ENCODE results near the gene EHMT1. TPM values are rescaled to one million over a fixed set of nuclear protein-coding genes. Genes with fewer than 3 reads are reported as not detected.
"Not testable (repeated sequence)": the region's sequence is repeated elsewhere in the genome, so short reads cannot be mapped to it uniquely, and the experiment has no call there.

Gene EHMT1
- total RNA-seq, 1 experiment from 2014 or later: 112 TPM

DNA sequence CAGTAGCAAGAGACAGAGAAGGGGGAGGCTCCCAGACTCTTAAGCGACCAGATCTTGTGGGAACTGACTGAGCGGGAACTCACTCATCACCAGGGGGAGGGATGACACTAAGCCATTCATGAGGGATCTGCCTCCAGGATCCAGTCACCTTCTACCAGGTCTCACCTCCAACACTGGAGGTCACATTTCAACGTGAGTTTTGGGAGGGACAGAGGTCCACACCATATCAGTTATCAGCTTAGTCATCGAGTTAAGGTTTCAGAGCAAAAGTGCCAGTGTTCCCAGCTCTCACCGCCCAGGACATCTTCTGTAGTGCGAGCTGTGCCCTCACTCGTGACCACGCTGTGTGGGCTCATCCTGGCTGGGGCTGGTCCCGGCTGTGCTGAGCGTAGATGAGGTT, 160.1 kb downstream of the EHMT1 start:
- Histone ChIP-seq H2BK120ac (ENCODE audit: low read depth, low read length, poor library complexity, severe bottlenecking) (no peak overlapping the region), H3K4ac (ENCODE audit: low read depth, low read length) (no peak overlapping the region), H2BK15ac (ENCODE audit: low read depth, low read length) (no peak overlapping the region), H3K27ac (ENCODE audit: insufficient read length, low read depth, low read length) (no peak overlapping the region), H2AFZ (ENCODE audit: low read length) (no peak overlapping the region), H3K9me3 (ENCODE audit: control insufficient read depth, low read depth, low read length) (no peaks in the 10 kb centered on the region), H2BK20ac (ENCODE audit: low read depth, low read length, poor library complexity, severe bottlenecking) (no peak overlapping the region), H3K4me2 (ENCODE audit: insufficient read depth, insufficient read length, low read length) (no peak overlapping the region), H3K23me2 (ENCODE audit: insufficient read length, low read depth, low read length, poor library complexity, severe bottlenecking) (no peaks in the 10 kb centered on the region), H3K79me1 (ENCODE audit: insufficient read depth, low read depth, low read length, poor library complexity, severe bottlenecking) (peaks cover 2% of the 10 kb centered on the region), H2AK5ac (ENCODE audit: insufficient read length, low read length) (no peak overlapping the region), H3K56ac (ENCODE audit: insufficient read length, low read depth, low read length) (no peak overlapping the region), H4K5ac (ENCODE audit: insufficient read length, low read depth, low read length) (no peak overlapping the region), H3K18ac (ENCODE audit: insufficient read length, low read depth, low read length) (no peak overlapping the region), H2BK5ac (ENCODE audit: insufficient read length, low read length) (no peak overlapping the region), H4K20me1 (ENCODE audit: control insufficient read depth, insufficient read depth, insufficient read length) (no peaks in the 10 kb centered on the region), H4K91ac (ENCODE audit: insufficient read length, low read depth, low read length) (no peak overlapping the region), H3K27me3 (ENCODE audit: insufficient read depth, low read length) (no peaks in the 10 kb centered on the region), H3K23ac (ENCODE audit: insufficient read length, low read depth, low read length) (no peak overlapping the region), H3K4me1 (ENCODE audit: insufficient read depth, low read length) (no peaks in the 10 kb centered on the region), H3K9ac (ENCODE audit: extremely low read depth, insufficient read length, low read length) (no peak overlapping the region), H3T11ph (ENCODE audit: low read length) (no peak overlapping the region), H3K79me2 (ENCODE audit: insufficient read depth, low read length) (no peaks in the 10 kb centered on the region), H2BK12ac (ENCODE audit: insufficient read length, low read depth, low read length) (no peak overlapping the region), H3K14ac (ENCODE audit: insufficient read depth, low read length) (no peak overlapping the region), H4K8ac (replicated peaks; ENCODE audit: insufficient read length, low read depth, low read length) (no peak overlapping the region)
- TF ChIP-seq, protein P1, sequence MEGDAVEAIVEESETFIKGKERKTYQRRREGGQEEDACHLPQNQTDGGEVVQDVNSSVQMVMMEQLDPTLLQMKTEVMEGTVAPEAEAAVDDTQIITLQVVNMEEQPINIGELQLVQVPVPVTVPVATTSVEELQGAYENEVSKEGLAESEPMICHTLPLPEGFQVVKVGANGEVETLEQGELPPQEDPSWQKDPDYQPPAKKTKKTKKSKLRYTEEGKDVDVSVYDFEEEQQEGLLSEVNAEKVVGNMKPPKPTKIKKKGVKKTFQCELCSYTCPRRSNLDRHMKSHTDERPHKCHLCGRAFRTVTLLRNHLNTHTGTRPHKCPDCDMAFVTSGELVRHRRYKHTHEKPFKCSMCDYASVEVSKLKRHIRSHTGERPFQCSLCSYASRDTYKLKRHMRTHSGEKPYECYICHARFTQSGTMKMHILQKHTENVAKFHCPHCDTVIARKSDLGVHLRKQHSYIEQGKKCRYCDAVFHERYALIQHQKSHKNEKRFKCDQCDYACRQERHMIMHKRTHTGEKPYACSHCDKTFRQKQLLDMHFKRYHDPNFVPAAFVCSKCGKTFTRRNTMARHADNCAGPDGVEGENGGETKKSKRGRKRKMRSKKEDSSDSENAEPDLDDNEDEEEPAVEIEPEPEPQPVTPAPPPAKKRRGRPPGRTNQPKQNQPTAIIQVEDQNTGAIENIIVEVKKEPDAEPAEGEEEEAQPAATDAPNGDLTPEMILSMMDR (conservative IDR thresholded peaks at IDR 0.05): no peak
- peaks cover 26 to 53% (median 42%) of the 10 kb centered on the region in 3 experiments for H3K36me3 Mint-ChIP-seq (ENCODE audit: insufficient read depth in 1 of 3, low read depth in 3 of 3)
- peak overlapping the region in 1 of 3 experiments; percentile 64; a peak in 1 of 7 replicates for H3K27ac Mint-ChIP-seq
- WGBS (ENCODE audit: extremely low coverage, insufficient read length, low lambda C conversion rate): no CpG with 5 or more reads among the region's 10 CpGs
- H3K4me3 Mint-ChIP-seq: no peak overlapping the region
- no peaks in the 10 kb centered on the region for H3K9me3 Mint-ChIP-seq
- DNase-seq: no peak
- H3K4me1 Mint-ChIP-seq: no peaks in the 10 kb centered on the region
- H3K27me3 Mint-ChIP-seq (ENCODE audit: low read depth): no peaks in the 10 kb centered on the region

GRCh38 chr9:137780031-137780430, 161.2 kb downstream of the EHMT1 start:
- not testable (repeated sequence) for H3K27ac Mint-ChIP-seq; H3K56ac ChIP-seq (ENCODE audit: insufficient read length, low read depth, low read length); H3K23me2 ChIP-seq (ENCODE audit: insufficient read length, low read depth, low read length, poor library complexity, severe bottlenecking); H3K4me2 ChIP-seq (ENCODE audit: insufficient read depth, insufficient read length, low read length); H2BK120ac ChIP-seq (ENCODE audit: low read depth, low read length, poor library complexity, severe bottlenecking); H3K23ac ChIP-seq (ENCODE audit: insufficient read length, low read depth, low read length); H2BK12ac ChIP-seq (ENCODE audit: insufficient read length, low read depth, low read length); H3K27ac ChIP-seq (ENCODE audit: insufficient read length, low read depth, low read length); H3K18ac ChIP-seq (ENCODE audit: insufficient read length, low read depth, low read length); H2BK20ac ChIP-seq (ENCODE audit: low read depth, low read length, poor library complexity, severe bottlenecking); H3K27me3 Mint-ChIP-seq (ENCODE audit: low read depth); H3K79me1 ChIP-seq (ENCODE audit: insufficient read depth, low read depth, low read length, poor library complexity, severe bottlenecking); H3K9me3 ChIP-seq (ENCODE audit: control insufficient read depth, low read depth, low read length); H4K5ac ChIP-seq (ENCODE audit: insufficient read length, low read depth, low read length); DNase-seq; H3K9ac ChIP-seq (ENCODE audit: extremely low read depth, insufficient read length, low read length); H4K20me1 ChIP-seq (ENCODE audit: control insufficient read depth, insufficient read depth, insufficient read length); H2BK15ac ChIP-seq (ENCODE audit: low read depth, low read length); H3K4me1 ChIP-seq (ENCODE audit: insufficient read depth, low read length); H4K8ac ChIP-seq (replicated peaks; ENCODE audit: insufficient read length, low read depth, low read length); H3K27me3 ChIP-seq (ENCODE audit: insufficient read depth, low read length); H4K91ac ChIP-seq (ENCODE audit: insufficient read length, low read depth, low read length); H3K4ac ChIP-seq (ENCODE audit: low read depth, low read length); H2AFZ ChIP-seq (ENCODE audit: low read length); H3K79me2 ChIP-seq (ENCODE audit: insufficient read depth, low read length); H2AK5ac ChIP-seq (ENCODE audit: insufficient read length, low read length); H3K4me3 Mint-ChIP-seq; H3K9me3 Mint-ChIP-seq; H2BK5ac ChIP-seq (ENCODE audit: insufficient read length, low read length); H3K4me1 Mint-ChIP-seq; H3T11ph ChIP-seq (ENCODE audit: low read length); H3K14ac ChIP-seq (ENCODE audit: insufficient read depth, low read length)
- no CpG with 5 or more reads among the region's 19 CpGs for WGBS (ENCODE audit: extremely low coverage, insufficient read length, low lambda C conversion rate)
- peaks cover 34 to 57% (median 49%) of the 10 kb centered on the region in 3 experiments for H3K36me3 Mint-ChIP-seq (ENCODE audit: insufficient read depth in 1 of 3, low read depth in 3 of 3)

All from H9 (cell line).